ENCODE measurements around the gene SLC9A5.

The SLC9A5 gene

DNA sequence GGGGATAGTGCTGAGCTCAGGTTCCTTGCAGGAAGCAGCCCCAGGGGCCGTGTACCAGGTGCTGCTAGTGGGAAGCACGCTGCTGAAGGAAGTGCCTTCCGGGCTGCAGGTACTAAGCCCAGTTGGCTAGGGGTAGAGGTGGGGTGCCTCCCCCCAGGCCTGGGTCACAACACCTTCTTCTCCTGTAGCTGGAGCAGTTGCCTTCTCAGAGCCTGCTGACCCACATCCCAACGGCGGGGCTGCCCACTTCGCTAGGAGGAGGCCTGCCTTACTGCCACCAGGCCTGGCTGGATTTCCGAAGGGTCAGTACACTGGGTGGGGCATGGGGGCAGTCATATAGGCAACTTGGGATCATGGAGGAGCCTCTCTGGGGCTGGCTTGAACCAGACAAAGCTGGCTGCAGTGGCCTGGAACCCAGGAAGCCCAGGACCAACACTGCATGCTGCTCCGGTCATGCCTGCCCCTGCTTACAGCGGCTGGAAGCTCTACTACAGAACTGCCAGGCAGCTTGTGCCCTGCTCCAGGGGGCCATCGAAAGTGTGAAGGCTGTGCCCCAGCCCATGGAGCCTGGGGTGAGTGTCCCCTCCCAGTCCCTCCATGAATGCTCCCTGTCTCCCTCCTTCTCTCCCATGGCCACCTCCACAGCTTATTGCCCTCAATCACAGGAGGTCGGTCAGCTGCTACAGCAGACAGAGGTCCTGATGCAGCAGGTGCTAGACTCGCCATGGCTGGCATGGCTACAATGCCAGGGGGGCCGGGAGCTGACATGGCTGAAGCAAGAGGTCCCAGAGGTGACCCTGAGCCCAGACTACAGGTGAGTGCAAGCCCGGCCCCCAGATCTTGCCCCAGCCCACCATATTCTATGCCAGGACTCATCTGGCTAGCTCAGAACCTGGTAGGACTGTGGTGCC lies 33.0 kb downstream of the SLC9A5 start:
- DNase-seq (ENCODE audit: low read depth, low spot score), result no peak

GRCh38 chr16:67282447-67282805 lies 33.6 kb downstream of the SLC9A5 start:
- no peak for DNase-seq (ENCODE audit: low read depth, low spot score)

- no peak for DNase-seq (ENCODE audit: low read depth, low spot score)
Measured at GRCh38 chr16:67283039-67283825, 34.5 kb downstream of the SLC9A5 start.

GRCh38 chr16:67283826-67284555 lies 35.2 kb downstream of the SLC9A5 start:
- no peak for DNase-seq (ENCODE audit: low read depth, low spot score)

DNA sequence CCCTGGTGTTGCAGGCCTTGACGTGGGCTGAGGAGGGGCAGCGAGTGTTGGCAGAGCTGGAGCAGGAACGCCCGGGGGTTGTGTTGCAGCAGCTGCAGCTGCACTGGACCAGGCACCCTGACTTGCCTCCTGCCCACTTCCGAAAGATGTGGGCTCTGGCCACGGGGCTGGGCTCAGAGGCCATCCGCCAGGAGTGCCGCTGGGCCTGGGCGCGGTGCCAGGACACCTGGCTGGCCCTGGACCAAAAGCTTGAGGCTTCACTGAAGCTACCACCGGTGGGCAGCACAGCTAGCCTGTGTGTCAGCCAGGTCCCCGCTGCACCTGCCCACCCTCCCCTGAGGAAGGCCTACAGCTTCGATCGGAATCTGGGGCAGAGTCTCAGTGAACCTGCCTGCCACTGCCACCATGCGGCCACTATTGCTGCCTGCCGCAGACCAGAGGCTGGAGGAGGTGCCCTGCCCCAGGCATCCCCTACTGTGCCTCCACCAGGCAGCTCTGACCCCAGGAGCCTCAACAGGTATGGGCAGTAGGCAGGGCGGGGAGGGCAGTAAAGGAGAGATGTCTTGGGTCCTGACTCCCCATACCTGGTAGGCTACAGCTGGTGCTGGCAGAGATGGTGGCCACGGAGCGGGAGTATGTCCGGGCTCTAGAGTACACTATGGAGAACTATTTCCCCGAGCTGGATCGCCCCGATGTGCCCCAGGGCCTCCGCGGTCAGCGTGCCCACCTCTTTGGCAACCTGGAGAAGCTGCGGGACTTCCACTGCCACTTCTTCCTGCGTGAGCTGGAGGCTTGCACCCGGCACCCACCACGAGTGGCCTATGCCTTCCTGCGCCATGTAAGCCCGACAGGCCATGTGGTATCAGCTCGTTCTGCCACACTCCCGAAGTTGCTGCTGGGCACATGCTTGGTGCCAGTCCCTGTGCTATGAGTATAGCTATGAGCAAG lies 36.2 kb downstream of the SLC9A5 start:
- DNase-seq (ENCODE audit: low read depth, low spot score), result peak; percentile 79

DNA sequence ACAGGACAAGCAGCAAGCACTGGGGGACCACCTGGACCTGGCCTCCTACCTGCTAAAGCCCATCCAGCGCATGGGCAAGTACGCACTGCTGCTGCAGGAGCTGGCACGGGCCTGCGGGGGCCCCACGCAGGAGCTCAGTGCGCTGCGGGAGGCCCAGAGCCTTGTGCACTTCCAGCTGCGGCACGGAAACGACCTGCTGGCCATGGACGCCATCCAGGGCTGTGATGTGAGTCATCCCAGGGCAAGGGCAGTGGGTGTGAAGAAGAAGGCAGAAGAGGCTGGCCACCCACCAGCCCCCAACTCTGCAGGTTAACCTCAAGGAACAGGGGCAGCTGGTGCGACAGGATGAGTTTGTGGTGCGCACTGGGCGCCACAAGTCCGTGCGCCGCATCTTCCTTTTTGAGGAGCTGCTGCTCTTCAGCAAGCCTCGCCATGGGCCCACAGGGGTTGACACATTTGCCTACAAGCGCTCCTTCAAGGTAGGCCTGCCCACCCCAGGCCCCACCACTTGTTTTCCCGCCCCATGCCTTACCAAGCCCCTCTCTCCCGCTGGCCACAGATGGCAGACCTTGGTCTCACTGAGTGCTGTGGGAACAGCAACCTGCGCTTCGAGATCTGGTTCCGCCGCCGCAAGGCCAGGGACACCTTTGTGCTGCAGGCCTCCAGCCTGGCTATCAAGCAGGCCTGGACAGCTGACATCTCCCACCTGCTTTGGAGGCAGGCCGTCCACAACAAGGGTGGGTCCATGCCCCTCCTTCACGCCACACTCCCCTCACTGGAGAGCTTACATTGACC lies 37.9 kb downstream of the SLC9A5 start:
- DNase-seq (ENCODE audit: low read depth, low spot score), result no peak

DNA sequence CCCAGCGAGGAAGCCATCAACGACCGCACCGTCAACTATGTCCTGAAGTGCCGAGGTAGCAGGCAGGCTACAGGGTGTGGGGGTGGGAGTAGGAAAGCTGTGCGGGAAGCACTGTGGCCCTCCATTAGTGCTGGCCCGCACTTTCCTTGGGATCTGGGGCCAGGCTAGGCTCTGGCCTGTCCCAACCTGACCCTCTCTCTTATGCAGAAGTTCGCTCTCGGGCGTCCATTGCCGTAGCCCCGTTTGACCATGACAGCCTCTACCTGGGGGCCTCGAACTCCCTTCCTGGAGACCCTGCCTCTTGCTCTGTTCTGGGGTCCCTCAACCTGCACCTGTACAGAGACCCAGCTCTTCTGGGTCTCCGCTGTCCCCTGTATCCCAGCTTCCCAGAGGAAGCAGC lies 39.2 kb downstream of the SLC9A5 start:
- DNase-seq (ENCODE audit: low read depth, low spot score), result no peak

- DNase-seq (ENCODE audit: low read depth, low spot score), result no peak
Measured at GRCh38 chr16:67291461-67291860, 42.7 kb downstream of the SLC9A5 start.

DNA sequence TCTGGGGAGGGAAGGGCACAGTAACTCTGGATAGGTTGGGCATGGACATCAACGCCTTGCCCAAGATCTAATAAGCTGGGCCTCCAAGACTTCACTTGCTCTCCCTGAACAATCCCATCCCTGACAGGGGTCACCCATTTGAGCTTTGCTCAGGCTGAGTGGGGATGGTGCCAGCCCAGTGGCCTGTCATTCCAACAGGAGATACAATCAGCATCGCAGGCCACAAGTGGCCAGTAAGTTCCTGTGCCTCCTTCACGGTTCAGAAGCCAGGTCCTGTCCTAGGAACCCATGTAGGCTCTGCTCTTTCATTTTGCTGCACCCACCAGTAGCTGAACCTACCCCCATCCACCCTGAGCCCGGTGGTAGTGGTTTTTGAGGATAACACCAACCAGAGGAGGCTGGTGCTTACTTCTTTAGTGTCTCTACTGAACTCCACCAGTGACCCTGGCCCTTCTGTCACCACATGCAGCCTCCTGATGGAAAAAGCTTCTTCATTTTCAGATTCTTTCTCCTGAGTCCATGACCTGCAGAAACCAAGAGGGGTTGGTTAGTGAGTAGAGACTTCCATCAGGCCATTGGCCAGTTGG lies 45.5 kb downstream of the SLC9A5 start:
- no peak for DNase-seq (ENCODE audit: low read depth, low spot score)

- no peak for DNase-seq (ENCODE audit: low read depth, low spot score)
Measured at GRCh38 chr16:67294938-67295361, 46.2 kb downstream of the SLC9A5 start.

- no peak for DNase-seq (ENCODE audit: low read depth, low spot score)
Measured at GRCh38 chr16:67296420-67296819, 47.6 kb downstream of the SLC9A5 start.

GRCh38 chr16:67298277-67298676 lies 49.5 kb downstream of the SLC9A5 start:
- DNase-seq (ENCODE audit: low read depth, low spot score), result no peak

GRCh38 chr16:67299269-67299668 lies 50.5 kb downstream of the SLC9A5 start:
- DNase-seq (ENCODE audit: low read depth, low spot score), result no peak

DNA sequence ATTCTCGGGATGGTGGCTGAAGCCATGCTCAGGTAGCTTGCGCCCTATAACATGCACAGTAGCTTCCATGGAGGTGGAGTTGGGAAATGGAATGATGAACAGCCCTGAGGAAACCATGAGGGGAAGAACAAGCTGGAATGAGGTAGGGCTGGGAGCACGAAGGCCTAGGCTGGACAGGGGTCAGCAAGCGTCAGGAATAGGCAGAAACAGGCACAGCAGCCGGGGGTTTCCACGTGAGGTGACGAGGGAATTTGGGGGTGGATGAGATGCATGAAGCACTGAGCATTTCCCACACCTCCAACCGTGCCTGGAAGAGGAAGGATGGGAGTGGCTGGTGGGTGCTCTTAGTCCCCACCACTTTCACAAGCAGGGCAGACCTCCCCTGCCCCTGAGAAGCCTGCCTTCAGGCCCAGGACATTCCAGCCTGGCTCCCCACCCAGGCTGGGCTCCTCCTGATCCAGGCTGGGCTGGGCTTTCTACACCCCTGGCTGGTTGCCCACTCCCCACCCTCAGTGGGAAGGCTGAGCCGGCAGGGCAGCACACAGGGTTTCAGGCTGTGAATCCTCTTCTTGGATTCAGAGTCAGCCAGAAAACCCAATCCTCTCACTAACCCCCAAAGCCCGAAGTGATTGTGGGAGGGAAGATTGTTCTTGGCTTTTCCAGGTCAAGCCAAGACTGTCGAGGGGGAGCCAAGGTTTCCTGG lies 52.5 kb downstream of the SLC9A5 start:
- no peak for DNase-seq (ENCODE audit: low read depth, low spot score)

DNA sequence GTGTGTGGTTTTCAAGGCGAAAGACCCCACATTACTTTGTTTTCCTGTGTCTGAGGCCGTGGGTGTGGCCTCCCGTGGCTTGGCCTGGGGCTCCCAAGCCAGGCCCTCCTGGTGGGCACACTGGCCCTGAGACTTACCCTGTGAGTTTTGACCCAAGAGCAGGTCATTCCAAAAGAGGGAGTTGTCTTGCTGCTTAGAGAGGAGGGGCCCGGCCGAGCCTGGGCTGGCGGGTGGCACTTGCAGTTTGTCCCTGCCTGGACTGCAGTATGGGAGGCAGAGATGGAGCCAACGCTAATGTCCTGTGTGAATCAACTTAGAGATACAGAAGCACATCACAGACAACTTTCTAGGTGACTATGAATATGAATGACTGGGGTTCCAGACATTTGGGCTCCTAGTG lies 53.3 kb downstream of the SLC9A5 start:
- no peak for DNase-seq (ENCODE audit: low read depth, low spot score)

DNA sequence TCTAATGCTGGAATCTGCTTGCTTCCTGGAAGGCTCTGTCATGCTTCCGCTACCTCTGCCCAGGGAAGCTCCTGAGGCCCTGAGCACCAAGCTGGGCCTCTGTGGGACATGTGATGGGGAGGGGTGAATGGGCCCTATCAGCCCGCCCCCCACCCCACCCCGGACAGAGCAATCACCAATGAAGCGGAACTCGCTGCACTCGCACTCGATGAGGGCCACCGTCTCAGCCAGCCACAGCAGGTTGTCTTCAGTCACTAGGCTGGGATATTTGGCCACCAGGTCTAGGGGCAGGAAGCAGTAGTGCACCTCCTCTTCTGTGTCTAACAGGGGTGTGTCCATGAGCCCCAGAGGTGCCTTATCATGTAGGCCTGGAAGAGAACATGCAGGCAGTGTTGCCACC lies 54.2 kb downstream of the SLC9A5 start:
- peak; percentile 28 for DNase-seq (ENCODE audit: low read depth, low spot score)

- DNase-seq (ENCODE audit: low read depth, low spot score), result no peak
Measured at GRCh38 chr16:67304020-67304419, 55.2 kb downstream of the SLC9A5 start.

DNA sequence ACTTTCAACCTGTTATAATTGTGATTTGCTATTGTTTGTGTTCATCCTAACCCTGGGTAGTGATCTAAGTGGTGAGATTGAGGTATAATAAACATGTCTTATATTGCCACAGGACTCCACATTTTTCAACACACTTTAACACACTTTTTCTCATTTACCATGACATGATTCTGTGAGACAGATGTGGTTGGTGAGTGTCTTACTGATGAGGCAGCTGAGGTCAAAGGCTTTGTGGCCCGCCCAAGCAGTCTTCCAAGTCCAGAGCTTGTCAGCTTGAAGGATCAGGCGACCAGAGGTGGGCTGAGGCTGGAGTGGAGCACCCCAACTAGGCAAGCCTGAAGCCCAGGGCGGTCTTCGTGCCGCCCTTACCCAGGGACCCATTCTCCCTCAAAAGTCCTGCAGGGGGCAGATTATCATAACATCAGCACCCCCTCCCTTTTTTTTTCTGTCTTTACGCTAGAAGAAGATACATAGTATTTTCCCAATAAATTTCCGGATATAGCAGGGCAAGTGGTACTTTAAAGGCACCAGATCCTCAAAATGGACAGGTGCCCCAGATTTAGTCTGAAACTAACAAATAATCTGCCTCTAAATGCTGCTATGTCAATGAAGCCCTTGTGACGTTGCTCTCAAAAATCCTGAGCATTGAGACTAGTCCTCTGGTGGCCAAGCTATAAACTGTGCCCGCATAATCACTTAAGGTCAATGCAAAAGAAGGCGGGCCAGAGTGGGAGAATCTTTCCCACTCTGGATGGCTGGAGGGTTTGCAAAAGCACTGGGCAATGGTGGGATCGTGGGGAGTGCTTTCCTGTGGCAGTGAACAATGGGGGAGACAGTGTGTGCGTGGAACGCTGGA lies 56.7 kb downstream of the SLC9A5 start:
- no peak for DNase-seq (ENCODE audit: low read depth, low spot score)
